ENCODE data around the gene TRAF1. TPM values are rescaled to one million over a fixed set of nuclear protein-coding genes. Genes with fewer than 3 reads are reported as not detected.

TRAF1 gene
- total RNA-seq, 1 experiment from 2014 or later, result 5.7 TPM

DNA sequence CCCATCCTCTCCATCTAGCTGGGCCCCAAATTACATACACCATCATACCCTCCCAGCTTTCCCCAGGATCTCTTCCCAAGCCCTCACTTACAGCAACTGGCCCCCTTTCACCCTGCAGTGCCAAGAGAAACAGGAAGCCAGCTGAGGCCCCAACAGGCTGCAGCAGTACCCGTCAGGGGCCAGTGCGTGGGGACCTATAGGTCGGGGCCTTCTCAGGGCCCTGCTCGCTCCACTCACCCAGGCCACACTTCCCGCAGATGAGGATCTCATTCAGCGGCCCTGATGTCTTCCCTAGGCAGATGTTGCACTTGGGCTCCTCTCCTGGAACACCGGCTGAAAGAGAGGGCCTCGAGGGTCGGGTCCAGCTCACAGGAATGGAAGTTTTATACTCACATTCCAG is 56.4 kb downstream of the TRAF1 start:
- no peak for DNase-seq (ENCODE audit: low read depth)

GRCh38 chr9:120869726-120870125 is 56.9 kb downstream of the TRAF1 start:
- DNase-seq (ENCODE audit: low read depth), result no peak

DNA sequence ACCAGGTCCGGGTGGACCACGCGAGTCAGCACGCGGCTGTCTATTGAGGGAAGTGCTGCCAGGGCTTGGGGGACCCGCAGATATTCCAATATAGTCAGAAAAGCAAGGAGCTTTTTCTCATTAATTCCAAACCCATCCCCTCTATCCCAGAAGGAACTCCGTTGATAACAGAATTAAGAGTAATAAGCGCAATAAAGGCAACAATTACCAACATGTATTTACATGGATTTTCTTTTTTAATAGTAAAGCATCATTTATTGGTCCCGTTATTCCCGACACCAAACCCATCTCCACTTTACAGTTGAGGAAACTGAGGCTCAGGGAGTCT is 57.3 kb downstream of the TRAF1 start:
- no peak for DNase-seq (ENCODE audit: low read depth)

DNA sequence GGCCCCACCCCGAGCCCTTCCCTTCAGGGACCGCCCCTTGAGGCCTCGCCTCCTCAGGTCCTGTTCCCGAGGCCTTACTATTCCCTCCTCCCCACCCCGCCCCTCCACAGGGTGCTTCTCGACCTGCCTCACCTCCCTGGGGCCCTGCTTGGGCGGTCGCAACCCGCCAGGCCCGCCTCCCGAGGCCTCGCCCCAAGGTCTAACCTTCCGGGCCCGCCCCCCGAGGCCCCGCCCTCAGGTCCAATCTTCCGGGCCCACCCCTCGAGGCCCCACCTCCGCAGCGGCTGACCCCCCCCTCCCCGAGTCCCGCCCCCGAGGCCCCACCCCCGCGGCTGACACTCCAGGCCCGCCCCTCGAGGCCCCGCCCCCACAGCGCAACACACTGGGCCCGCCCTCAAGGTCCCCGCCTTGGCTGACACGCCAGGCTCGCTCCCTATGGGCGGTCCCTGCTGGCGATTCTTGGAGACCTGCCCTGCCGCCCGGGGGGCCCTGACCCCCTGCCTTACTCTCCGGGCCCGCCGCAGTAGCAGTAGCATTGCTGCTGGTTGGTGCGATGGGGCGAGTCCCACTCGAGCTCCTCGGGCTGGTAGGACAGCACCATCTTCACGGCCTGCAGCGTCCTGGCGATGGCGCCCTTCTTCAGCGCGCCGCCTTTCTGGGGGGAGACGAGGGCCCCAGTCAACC is 57.8 kb downstream of the TRAF1 start:
- no peak for DNase-seq (ENCODE audit: low read depth)

GRCh38 chr9:120868339-120868675 is 58.3 kb downstream of the TRAF1 start:
- no peak for DNase-seq (ENCODE audit: low read depth)

GRCh38 chr9:120867676-120868338 is 58.8 kb downstream of the TRAF1 start:
- no peak for DNase-seq (ENCODE audit: low read depth)

DNA sequence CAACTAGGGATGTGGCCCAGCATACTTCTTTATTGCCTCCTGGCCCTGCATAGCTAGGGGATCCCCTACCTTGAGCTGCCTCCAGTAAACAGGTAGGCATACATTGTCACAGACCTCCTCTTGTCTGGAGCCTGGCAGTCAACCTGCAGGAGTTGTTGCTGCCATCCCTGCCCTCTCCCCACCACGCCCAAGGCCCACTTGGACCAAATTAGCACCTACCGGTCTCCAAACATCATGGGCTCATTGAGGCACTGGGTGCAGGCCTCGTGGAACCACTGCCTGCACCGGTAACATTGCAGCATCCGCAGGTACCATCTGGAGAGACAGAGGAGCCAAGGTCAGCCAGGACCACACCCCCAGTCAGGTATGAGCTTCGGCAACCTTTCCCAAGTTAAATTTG is 59.9 kb downstream of the TRAF1 start:
- no peak for DNase-seq (ENCODE audit: low read depth)

GRCh38 chr9:120865809-120866208 is 60.8 kb downstream of the TRAF1 start:
- no peak for DNase-seq (ENCODE audit: low read depth)

GRCh38 chr9:120865176-120865575 is 61.4 kb downstream of the TRAF1 start:
- DNase-seq (ENCODE audit: low read depth), result no peak

DNA sequence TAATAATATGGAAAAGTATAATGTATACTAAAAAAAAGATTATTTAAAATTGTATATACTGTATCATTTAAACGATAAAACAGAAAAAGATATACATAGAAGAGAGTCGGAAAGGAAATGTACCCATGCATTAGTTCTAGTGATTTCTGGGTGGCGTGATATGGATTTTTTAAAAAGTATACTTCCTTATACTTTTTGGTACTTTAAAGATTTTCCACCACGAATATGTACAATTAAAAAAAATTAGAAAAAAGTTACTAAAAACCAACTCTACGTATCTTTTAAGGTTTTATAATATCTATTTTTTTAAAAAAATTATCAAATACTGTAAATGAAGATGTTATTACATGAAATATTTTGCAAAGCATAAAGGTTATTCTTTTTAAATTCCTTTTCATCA is 61.9 kb downstream of the TRAF1 start:
- no peak for DNase-seq (ENCODE audit: low read depth)

GRCh38 chr9:120863833-120864232 is 62.8 kb downstream of the TRAF1 start:
- DNase-seq (ENCODE audit: low read depth), result no peak

GRCh38 chr9:120862452-120862851 is 64.1 kb downstream of the TRAF1 start:
- DNase-seq (ENCODE audit: low read depth), result no peak

DNA sequence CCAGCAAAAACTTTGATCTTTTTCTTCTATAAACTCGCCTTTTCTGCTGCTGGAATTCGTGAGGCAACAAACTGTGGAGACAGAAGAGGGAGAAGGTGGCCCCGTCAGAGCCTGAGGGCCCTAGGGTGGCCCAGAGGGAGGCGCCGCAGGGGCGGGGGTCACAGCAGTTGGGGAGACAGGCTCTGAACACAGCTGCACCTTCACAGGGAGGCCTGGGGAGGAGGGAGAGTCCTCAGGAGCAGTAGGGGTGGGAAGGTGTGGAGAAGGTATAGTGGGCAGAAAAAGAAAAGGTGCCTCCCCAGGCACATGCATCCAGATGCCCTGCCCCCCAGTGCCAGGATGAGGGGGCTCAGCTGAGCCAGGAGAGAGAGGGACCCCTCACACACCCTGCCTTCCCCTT is 64.7 kb downstream of the TRAF1 start:
- no peak for DNase-seq (ENCODE audit: low read depth)

GRCh38 chr9:120860083-120860482 is 66.5 kb downstream of the TRAF1 start:
- no peak for DNase-seq (ENCODE audit: low read depth)

GRCh38 chr9:120859361-120859760 is 67.2 kb downstream of the TRAF1 start:
- no peak for DNase-seq (ENCODE audit: low read depth)

DNA sequence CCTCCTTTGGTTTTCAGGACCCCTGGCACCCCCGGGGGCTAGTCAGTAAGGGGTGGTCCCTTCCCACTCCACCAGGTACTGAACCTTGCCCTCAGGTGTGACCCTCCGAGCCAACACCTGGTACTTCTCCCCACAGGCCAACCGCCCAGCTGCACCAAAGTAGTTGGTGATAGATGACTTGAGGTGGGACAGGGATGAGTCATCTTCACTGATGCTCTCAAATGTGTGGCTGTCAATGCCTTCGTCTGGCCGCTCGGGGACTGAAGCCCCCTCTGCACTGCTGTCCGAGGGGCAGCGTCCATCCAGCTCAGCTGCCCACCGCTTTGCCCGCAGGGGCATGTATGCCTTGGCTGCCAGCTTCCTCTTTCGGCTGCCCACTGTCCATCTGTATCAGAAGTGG is 68.7 kb downstream of the TRAF1 start:
- no peak for DNase-seq (ENCODE audit: low read depth)

DNA sequence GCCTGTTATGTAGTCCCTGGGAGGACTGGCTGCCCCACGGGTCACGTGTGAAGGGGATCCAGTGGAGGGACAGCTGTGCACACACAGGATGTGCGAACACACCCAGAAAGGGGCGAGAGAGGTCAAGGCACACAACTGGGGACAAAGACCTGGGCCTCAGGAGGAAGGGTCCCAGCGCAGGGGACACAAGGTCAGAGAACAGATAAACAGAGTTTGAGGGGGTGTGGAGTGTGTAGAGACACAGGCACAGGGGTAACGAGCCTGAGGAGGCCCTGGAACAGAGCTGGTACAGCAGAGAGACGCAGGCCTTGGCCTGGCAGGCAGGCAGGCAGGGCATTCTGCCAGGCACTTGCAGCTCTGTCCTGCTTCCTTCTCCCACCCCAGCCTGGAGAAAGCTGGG is 69.1 kb downstream of the TRAF1 start:
- DNase-seq (ENCODE audit: low read depth), result no peak

GRCh38 chr9:120856700-120857099 is 69.9 kb downstream of the TRAF1 start:
- DNase-seq (ENCODE audit: low read depth), result no peak

DNA sequence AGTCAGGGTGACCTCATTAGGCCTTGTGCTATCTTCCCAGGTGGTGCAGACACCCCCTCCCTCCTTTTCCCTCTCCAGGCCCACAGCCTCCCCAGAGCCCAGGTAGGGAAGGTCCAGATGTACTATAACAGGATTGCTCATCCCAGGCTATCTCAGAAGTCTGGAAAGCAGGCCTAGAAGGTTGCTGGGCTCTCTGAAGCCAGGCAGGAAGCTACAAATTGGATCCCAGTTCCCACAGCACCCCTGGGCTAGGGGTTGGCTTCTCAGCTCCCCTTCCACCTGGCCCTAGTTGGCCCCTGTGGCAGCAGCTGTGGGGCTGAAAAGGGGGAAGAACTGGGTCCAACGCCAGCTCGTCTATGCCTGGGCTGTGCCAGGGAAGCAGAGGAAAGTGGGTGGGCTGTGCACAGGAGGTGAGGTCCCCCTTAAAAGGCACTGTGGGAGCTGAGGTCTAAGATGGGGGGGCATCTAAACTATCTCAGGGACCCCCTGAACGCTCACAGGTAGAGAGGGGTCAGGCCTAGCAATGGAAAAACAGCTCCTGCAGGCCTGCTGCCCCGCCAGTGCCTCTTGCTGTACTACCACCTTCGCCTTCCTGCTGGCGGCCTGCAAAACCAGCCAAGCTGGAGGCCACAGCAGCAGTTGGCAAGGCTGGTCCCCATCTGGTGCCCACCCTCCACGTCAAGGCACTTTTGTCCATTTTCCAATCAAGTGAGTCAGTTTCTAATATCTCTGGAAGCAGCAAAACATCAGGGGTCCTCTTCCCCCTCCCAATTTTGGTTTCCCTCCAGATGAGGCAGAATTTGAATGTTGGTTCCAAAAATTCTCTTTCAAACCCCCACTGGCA is 70.5 kb downstream of the TRAF1 start:
- no peak for DNase-seq (ENCODE audit: low read depth)

DNA sequence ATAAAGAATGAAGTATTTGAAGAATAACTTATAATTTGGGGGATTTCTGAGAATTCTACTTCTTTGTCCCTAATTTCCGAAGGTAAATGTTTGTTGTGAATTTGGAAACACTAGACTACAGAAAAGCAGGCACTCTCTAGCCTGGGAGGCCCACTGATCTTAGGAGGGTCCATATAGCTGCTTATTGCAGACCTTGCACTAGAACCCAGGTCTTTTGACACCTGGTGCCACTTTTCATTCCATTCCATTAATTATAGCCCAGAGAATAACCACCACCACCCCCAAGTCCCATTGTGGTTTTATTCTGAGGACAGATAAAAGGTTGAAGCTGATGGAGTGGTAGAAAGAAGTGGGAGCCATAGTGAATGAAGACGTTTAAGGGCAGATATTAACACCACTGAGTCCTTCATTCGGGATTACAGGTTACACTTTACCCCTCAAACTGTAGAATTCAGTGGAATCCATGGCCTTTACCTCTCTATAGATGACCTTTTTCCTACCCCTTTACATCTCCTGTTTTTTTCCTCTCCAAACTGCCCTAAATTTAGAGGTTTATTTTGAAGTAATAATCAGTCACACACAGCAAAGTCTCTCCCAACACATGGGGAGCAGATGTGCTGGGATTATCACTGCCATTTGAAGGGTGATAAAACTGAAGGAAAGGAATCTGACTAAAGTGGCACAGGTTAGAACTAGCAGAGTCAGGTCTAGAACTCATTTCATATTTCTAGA is 71.8 kb downstream of the TRAF1 start:
- no peak for DNase-seq (ENCODE audit: low read depth)

GRCh38 chr9:120853198-120853597 is 73.4 kb downstream of the TRAF1 start:
- DNase-seq (ENCODE audit: low read depth), result no peak
